HFFc6 (cell line): ENCODE results near the gene GOLGA1. TPM values are rescaled to one million over a fixed set of nuclear protein-coding genes. Genes with fewer than 3 reads are reported as not detected.
"Not testable (repeated sequence)": the region's sequence is repeated elsewhere in the genome, so short reads cannot be mapped to it uniquely, and the experiment has no call there.

Experiments
- DNase-seq: peaks from one replicate; pipeline ENCODE4 v3.0.0-alpha.2; 2018
- H3K27ac Mint-ChIP-seq: 2 replicates; pipeline ENCODE4 v1.8.0; 2020; ENCODE audit warnings: mild to moderate bottlenecking, mixed read lengths
- H3K27me3 Mint-ChIP-seq: 2 replicates; pipeline ENCODE4 v1.8.0; 2021; ENCODE audit warnings: mild to moderate bottlenecking, moderate library complexity, mixed read lengths; ENCODE audit not compliant: insufficient read depth
- H3K36me3 Mint-ChIP-seq: 2 replicates; pipeline ENCODE4 v1.8.0; 2021; ENCODE audit warnings: low read depth, mixed read lengths
- H3K4me1 Mint-ChIP-seq: 2 replicates; pipeline ENCODE4 v1.8.0; 2020; ENCODE audit warnings: low read depth, mixed read lengths
- H3K4me3 Mint-ChIP-seq: 2 replicates; pipeline ENCODE4 v1.8.0; 2020; ENCODE audit warnings: mild to moderate bottlenecking, moderate library complexity, mixed read lengths
- H3K9me3 Mint-ChIP-seq: 2 replicates; pipeline ENCODE4 v1.8.0; 2020; ENCODE audit warnings: mild to moderate bottlenecking, mixed read lengths
- CTCF ChIP-seq: fragments of 200-600 bp; sonication (generic); IDR thresholded peaks from 2 replicates; pipeline ENCODE4 v1.5.0; 2021; ENCODE audit warnings: antibody characterized with exemption, mild to moderate bottlenecking
- total RNA-seq, 6 experiments: library from RNA; stranded (reverse); fragmentation: NEBNext Ultra II Directional; extraction: Animal tissue kit (Norgen Biotek cat#: 25700); gene quantifications; 2 replicates in 1 of 6; 3 replicates in 5 of 6; pipeline ENCODE4 v1.2.3, GENCODE V29; 2021

The GOLGA1 gene
- total RNA-seq, 6 experiments from 2014 or later: 17.4 to 23.2 (median 20.2) TPM

- Mint-ChIP-seq H3K9me3 (no peaks in the 10 kb centered on the region), H3K27ac (peak overlapping the region; percentile 67; the same call in 1 of the 2 replicates), H3K36me3 (no peaks in the 10 kb centered on the region), H3K4me3 (no peak overlapping the region), H3K27me3 (no peaks in the 10 kb centered on the region; the same call in 1 of the 2 replicates), H3K4me1 (peaks cover 11% of the 10 kb centered on the region)
- TF ChIP-seq CTCF: no peak
- DNase-seq: peak; percentile 43
These were observed 19.5 kb upstream of the GOLGA1 start for GRCh38 chr9:124960409-124960752.

- DNase-seq: peak; percentile 11
- H3K36me3 Mint-ChIP-seq, H3K4me3 Mint-ChIP-seq, H3K9me3 Mint-ChIP-seq, H3K27me3 Mint-ChIP-seq: not testable (repeated sequence)
- Mint-ChIP-seq H3K4me1 (peaks cover 10% of the 10 kb centered on the region), H3K27ac (peak overlapping the region; percentile 67; the same call in 1 of the 2 replicates)
These were observed 19.0 kb upstream of the GOLGA1 start for GRCh38 chr9:124959671-124960408.

DNA sequence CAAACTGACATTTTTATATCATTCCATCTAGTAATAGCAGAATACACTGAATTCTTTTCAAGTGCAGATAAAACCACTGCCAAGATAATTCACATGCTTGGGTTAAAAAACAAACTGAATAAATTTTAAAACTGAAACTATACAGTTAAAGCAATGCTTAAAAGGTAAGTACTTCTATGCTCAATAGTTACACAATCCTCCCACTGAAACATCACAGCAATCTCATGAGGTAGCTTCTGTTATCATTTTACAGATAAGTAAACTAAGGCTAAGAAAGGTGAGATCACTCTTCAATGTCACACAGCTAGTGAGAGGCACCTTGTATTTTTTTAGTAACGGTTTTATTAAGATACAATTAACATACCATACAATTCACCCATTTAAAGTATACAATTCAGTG is 13.4 kb upstream of the GOLGA1 start:
- no peak for TF ChIP-seq CTCF
- H3K36me3 Mint-ChIP-seq: 0 out of 2 replicates have a peak, but pooled peaks cover 4% of the 10 kb centered on the region
- H3K27me3 Mint-ChIP-seq: no peaks in the 10 kb centered on the region
- H3K9me3 Mint-ChIP-seq: no peaks in the 10 kb centered on the region
- H3K4me3 Mint-ChIP-seq: no peak overlapping the region
- no peak for DNase-seq
- peaks cover 8% of the 10 kb centered on the region; the same call in 1 of the 2 replicates for H3K4me1 Mint-ChIP-seq
- no peak overlapping the region for H3K27ac Mint-ChIP-seq

- peaks cover 8% of the 10 kb centered on the region; the same call in 1 of the 2 replicates for H3K4me1 Mint-ChIP-seq
- DNase-seq: no peak
These were observed 9.3 kb upstream of the GOLGA1 start for GRCh38 chr9:124950050-124950718.

DNA sequence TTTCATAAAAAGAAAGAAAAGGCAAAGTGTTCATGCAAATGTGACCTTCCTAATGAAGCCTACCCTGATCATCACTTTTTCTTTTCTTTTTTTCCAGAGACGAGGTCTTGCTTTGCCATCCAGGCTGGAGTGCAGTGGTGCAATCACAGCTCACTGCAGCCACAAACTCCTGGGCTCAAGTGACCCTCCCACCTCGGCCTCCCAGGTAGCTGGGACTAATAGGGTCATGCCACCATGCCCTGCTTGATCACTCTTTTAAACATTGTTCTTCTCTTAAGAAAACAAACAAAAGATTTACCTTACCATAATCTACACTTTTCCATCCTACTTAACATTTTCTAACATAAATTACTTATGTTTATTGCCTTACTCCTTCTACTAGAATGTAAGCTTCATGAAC is 8.5 kb upstream of the GOLGA1 start:
- no peak for DNase-seq
- no peaks in the 10 kb centered on the region for H3K27me3 Mint-ChIP-seq
- no peak for TF ChIP-seq CTCF
- H3K27ac Mint-ChIP-seq: no peak overlapping the region
- no peaks in the 10 kb centered on the region for H3K9me3 Mint-ChIP-seq
- 0 out of 2 replicates have a peak, but pooled peaks cover 4% of the 10 kb centered on the region for H3K36me3 Mint-ChIP-seq
- peaks cover 4% of the 10 kb centered on the region; the same call in 1 of the 2 replicates for H3K4me1 Mint-ChIP-seq
- no peak overlapping the region for H3K4me3 Mint-ChIP-seq

More at GRCh38 chr9:124950050-124950718, 9.3 kb upstream of the GOLGA1 start:
- Mint-ChIP-seq H3K9me3 (no peaks in the 10 kb centered on the region), H3K27ac (no peak overlapping the region), H3K36me3 (0 out of 2 replicates have a peak, but pooled peaks cover 4% of the 10 kb centered on the region), H3K27me3 (no peaks in the 10 kb centered on the region), H3K4me3 (no peak overlapping the region)
- no peak for TF ChIP-seq CTCF
